ENCODE data around the gene SNRNP35. TPM values are rescaled to one million over a fixed set of nuclear protein-coding genes. Genes with fewer than 3 reads are reported as not detected.
A peak's percentile ranks its signal among the peaks of the same experiment; 100 is the strongest.

The SNRNP35 gene
- total RNA-seq, 4 donors from 2014 or later, result 16.3 to 17.6 (median 17.5) TPM

DNA sequence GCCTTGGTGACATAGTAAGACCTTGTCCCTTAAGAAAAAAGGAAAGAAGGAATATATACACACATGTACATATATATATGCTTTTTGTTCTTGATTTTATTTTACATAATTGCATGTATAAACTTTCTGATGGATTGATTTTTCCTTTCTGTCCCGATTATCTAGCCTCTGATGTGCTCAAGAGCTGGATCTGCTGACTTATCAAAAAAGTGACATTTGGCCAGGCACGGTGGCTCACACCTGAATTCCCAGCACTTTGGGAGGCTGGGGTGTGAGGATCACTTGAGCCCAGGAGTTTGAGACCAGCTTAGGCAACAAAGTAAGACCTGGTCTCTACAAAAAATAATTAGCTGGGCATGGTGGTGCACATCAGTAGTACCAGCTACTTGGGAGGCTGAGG is 12.0 kb downstream of the SNRNP35 start:
- 90 to 100% methylated on average over 2 of the region's 2 CpGs for WGBS, 2 donors (ENCODE audit: low coverage in 1 of 2)
- Histone ChIP-seq H3K9me3 (no peaks in the 10 kb centered on the region), H3K4me3 (no peak overlapping the region), H3K4me1 (peaks cover 0 to 35% (median 0%) of the 10 kb centered on the region in 3 donors), H3K36me3 (peaks cover 0 to 63% of the 10 kb centered on the region in 2 donors), H3K27ac (no peak overlapping the region), H3K27me3 (no peaks in the 10 kb centered on the region)
- no peak for TF ChIP-seq POLR2A (IDR thresholded peaks at IDR 0.05)
- no peak for TF ChIP-seq POLR2AphosphoS5 (IDR thresholded peaks at IDR 0.05)
- TF ChIP-seq, protein P1, sequence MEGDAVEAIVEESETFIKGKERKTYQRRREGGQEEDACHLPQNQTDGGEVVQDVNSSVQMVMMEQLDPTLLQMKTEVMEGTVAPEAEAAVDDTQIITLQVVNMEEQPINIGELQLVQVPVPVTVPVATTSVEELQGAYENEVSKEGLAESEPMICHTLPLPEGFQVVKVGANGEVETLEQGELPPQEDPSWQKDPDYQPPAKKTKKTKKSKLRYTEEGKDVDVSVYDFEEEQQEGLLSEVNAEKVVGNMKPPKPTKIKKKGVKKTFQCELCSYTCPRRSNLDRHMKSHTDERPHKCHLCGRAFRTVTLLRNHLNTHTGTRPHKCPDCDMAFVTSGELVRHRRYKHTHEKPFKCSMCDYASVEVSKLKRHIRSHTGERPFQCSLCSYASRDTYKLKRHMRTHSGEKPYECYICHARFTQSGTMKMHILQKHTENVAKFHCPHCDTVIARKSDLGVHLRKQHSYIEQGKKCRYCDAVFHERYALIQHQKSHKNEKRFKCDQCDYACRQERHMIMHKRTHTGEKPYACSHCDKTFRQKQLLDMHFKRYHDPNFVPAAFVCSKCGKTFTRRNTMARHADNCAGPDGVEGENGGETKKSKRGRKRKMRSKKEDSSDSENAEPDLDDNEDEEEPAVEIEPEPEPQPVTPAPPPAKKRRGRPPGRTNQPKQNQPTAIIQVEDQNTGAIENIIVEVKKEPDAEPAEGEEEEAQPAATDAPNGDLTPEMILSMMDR (IDR thresholded peaks at IDR 0.05), result no peak
- ATAC-seq, result no peak

DNA sequence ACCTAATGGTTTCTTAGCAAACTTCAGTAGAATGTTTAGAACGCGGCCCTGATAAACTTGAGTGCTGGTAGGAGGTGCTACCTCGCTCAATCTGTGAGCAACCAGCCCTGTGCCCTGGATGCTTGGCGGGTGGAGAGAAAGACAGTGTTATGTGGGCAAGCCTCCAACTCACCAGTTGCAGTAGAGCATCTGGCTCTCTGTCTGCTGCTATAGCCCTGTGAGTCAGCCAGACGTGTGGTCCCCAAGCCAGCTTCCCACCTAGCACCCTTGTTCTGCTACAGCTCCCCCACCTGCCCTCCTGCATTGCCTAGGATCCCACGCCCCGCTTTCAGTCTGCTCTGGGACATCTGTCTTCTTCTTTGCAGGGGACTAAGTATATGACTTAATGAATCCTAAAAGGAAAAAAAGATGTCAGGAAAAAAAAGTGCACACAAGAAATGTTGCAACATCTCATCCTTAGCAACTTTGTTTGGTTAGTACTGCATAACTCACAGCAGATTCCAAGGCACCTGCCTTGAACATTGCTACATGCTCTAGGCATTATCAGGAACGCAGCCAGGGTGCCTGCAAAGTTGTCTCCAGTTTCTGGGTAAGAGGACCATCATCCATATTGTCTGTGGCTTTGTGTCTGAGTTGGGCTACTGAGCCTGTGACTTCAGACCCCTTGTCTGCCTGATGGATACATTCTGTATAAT is 13.6 kb downstream of the SNRNP35 start:
- no peak for TF ChIP-seq EP300 (IDR thresholded peaks at IDR 0.05)
- TF ChIP-seq, protein P1 (IDR thresholded peaks at IDR 0.05), result no peak
- no peak for TF ChIP-seq POLR2A (IDR thresholded peaks at IDR 0.05)
- TF ChIP-seq POLR2AphosphoS5 (IDR thresholded peaks at IDR 0.05), result no peak
- peaks cover 0 to 59% of the 10 kb centered on the region in 2 donors for H3K36me3 ChIP-seq
- peak; percentile 28 for ATAC-seq

DNA sequence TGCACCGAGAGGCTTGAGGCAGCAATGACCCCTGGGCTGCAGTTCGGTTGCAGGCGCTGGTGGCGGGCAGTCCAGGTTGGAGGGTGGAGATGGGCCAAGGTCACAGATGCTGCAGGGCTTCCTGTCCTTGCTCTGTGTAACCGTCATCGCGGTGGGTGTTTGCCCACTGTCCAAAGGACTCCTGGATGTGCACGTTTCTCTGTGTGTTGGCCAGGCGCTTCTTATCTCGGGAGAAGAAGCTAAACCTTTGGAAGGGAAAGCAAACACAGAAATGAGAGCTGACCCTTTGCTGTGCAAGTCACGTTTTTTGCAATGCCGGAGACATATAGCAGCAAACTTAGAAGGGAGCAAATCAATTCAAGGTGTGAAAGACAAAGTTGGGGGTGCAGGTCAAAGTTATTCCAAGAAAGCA is 14.5 kb downstream of the SNRNP35 start:
- peaks cover 0 to 65% of the 10 kb centered on the region in 2 donors for H3K36me3 ChIP-seq
- no peaks in the 10 kb centered on the region for H3K9me3 ChIP-seq
- TF ChIP-seq EP300 (IDR thresholded peaks at IDR 0.05) (no peak), POLR2AphosphoS5 (IDR thresholded peaks at IDR 0.05) (no peak), POLR2A (IDR thresholded peaks at IDR 0.05) (no peak)
- TF ChIP-seq, protein P1 (IDR thresholded peaks at IDR 0.05), result no peak
- no peak overlapping the region for H3K4me3 ChIP-seq
- H3K27ac ChIP-seq, result no peak overlapping the region
- WGBS, 2 donors (ENCODE audit: low coverage in 1 of 2), result 71% methylated on average over 5 of the region's 12 CpGs; no CpG with 5 or more reads in 1 of the 2 donors
- H3K4me1 ChIP-seq, result peaks cover 0 to 24% (median 0%) of the 10 kb centered on the region in 3 donors
- H3K27me3 ChIP-seq, result no peaks in the 10 kb centered on the region
- no peak for ATAC-seq

More for the DNA sequence above, 13.6 kb downstream of the SNRNP35 start:
- WGBS, 2 donors (ENCODE audit: low coverage in 1 of 2), result 63 to 79% methylated on average over 1 to 2 of the region's 8 CpGs
- peaks cover 0 to 32% (median 0%) of the 10 kb centered on the region in 3 donors for H3K4me1 ChIP-seq
- H3K27ac ChIP-seq, result no peak overlapping the region
- no peaks in the 10 kb centered on the region for H3K9me3 ChIP-seq
- H3K4me3 ChIP-seq, result no peak overlapping the region
- no peaks in the 10 kb centered on the region for H3K27me3 ChIP-seq

DNA sequence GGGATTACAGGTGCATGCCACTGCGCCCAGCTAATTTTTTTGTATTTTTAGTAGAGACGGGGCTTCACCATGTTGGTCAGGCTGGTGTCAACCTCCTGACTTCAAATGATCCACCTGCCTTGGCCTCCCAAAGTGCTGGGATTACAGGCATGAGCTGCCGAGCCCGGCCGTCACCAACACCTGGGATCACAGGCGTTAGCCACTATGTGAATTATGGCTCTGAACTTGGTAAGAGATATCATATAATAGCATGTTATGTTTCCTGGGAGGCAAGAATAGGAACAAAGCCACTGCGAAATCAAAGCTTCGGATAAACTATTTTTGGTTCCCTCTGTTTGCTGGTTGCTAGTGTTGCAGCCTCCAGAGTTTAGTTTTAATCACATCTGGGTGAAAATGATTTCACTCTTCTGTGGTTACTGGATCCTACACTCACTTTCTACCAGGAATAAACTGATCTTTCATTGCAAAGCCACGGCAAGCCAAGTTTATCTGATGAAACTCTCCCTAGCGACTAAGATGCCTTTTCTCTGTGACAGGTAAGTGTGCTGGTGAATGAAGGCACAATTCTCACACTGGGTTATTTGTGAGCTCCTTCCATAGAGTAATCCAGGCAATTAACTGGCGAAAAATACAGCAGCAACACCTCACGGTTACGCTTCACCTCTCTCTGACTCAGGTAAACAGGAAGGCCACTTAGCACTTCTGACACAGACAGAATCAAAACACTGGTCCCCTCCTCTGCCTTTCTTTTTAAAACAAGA is 16.7 kb downstream of the SNRNP35 start:
- TF ChIP-seq EP300 (IDR thresholded peaks at IDR 0.05) (no peak), POLR2AphosphoS5 (IDR thresholded peaks at IDR 0.05) (no peak), POLR2A (IDR thresholded peaks at IDR 0.05) (no peak)
- TF ChIP-seq, protein P1 (IDR thresholded peaks at IDR 0.05), result no peak
- H3K36me3 ChIP-seq, result peaks cover 0 to 75% of the 10 kb centered on the region in 2 donors
- no peak for ATAC-seq
- H3K27me3 ChIP-seq, result no peaks in the 10 kb centered on the region
- peaks cover 0 to 24% (median 0%) of the 10 kb centered on the region in 3 donors for H3K4me1 ChIP-seq
- H3K4me3 ChIP-seq, result no peak overlapping the region
- H3K27ac ChIP-seq, result peak overlapping the region in 3 of 4 donors; percentile 15 to 71 (median 50)
- H3K9me3 ChIP-seq, result no peaks in the 10 kb centered on the region
- 31 to 53% methylated on average over 6 of the region's 13 CpGs for WGBS, 2 donors (ENCODE audit: low coverage in 1 of 2)
